HepG2 (cell line): ENCODE measurements around the gene CCDC74A. TPM values are rescaled to one million over a fixed set of nuclear protein-coding genes. Genes with fewer than 3 reads are reported as not detected.

Experiments
- ATAC-seq: fragments of 200-7000 bp; cut with Tn5 transposase; 3 replicates; pipeline ENCODE4 v1.9.1; 2020; ENCODE audit warnings: mild to moderate bottlenecking, moderate library complexity
- BruUV-seq: library from RNA; stranded (reverse); fragments of 400-500 nt; replicated peaks from 2 replicates; lab custom pipeline; 2021; lab: Mats Ljungman, UMichigan
- CTCF ChIA-PET: fragments of 300-600 bp; formaldehyde crosslinking; extraction: SDS; loops from one replicate; lab custom pipeline; 2021; ENCODE audit warnings: low total read pairs, inconsistent platforms, low intra/inter-chr PET ratio; lab: Yijun Ruan, JAX
- POLR2A ChIA-PET: fragments of 350-600 bp; sonication (Branson Sonifier 250); formaldehyde crosslinking; loops from one replicate; lab custom pipeline; 2020; ENCODE audit warnings: antibody characterized with exemption, inconsistent platforms; lab: Yijun Ruan, JAX
- DNase-seq: peaks from one replicate; pipeline ENCODE4 v3.0.0-alpha.2; 2015; ENCODE audit warnings: low spot score
- FAIRE-seq: peaks from 3 replicates; lab custom pipeline; 2011; peaks lifted over from hg19 to GRCh38; lab: Jason Lieb, UNC
- H2AFZ ChIP-seq: one replicate; pipeline ENCODE4 v1.6.1; 2011; ENCODE audit warnings: low read length, inconsistent platforms
- H3K27ac ChIP-seq: fragments of 300-600 bp; 3 replicates; pipeline ENCODE4 v1.8.0; 2011; ENCODE audit warnings: mixed run types, mild to moderate bottlenecking, mixed read lengths, low read length, inconsistent platforms; ENCODE audit not compliant: insufficient read depth; ENCODE audit errors: extremely low read length
- H3K27me3 ChIP-seq, 2 experiments: fragments of 200-600 bp in 1 of 2; 2 replicates in 1 of 2; 3 replicates in 1 of 2; pipeline versions ENCODE4 v1.6.0 to v1.8.0; 2011; ENCODE audit warnings: low read length in 2 of 2, mild to moderate bottlenecking in 2 of 2, moderate library complexity in 2 of 2, inconsistent platforms in 1 of 2; ENCODE audit not compliant: insufficient read depth in 2 of 2, control insufficient read depth in 1 of 2
- H3K36me3 ChIP-seq, 2 experiments: fragments of 200-600 bp in 1 of 2; replicated peaks in 1 of 2; 2 replicates in 1 of 2; 3 replicates in 1 of 2; pipeline versions ENCODE4 v1.5.1 to v1.8.0; 2011; ENCODE audit warnings: low read length in 2 of 2, inconsistent platforms in 1 of 2; ENCODE audit not compliant: insufficient read depth in 2 of 2, control insufficient read depth in 1 of 2
- H3K4me1 ChIP-seq: 2 replicates; pipeline ENCODE4 v1.5.1; 2012; ENCODE audit warnings: low read length, inconsistent platforms; ENCODE audit not compliant: insufficient read depth
- H3K4me2 ChIP-seq: 2 replicates; pipeline ENCODE4 v1.6.0; 2011; ENCODE audit warnings: low read depth, low read length, inconsistent platforms
- H3K4me3 ChIP-seq, 3 experiments: fragments of 200-600 bp in 1 of 3; sonication (generic), shearing (Covaris generic) in 1 of 3; replicated peaks in 1 of 3; 2 replicates each; pipeline ENCODE4 v1.5.1; 2011 to 2016; ENCODE audit warnings: low read length in 3 of 3, inconsistent platforms in 2 of 3, low read depth in 2 of 3, mild to moderate bottlenecking in 2 of 3, control low read depth in 1 of 3, mixed read lengths in 1 of 3; ENCODE audit not compliant: insufficient read depth in 1 of 3
- H3K79me2 ChIP-seq: one replicate; pipeline ENCODE4 v1.6.1; 2011; ENCODE audit warnings: low read length, inconsistent platforms; ENCODE audit not compliant: insufficient read depth
- H3K9ac ChIP-seq: 2 replicates; pipeline ENCODE4 v1.6.0; 2011; ENCODE audit warnings: mild to moderate bottlenecking, low read depth, low read length, inconsistent platforms; ENCODE audit not compliant: insufficient read depth
- H3K9me3 ChIP-seq: 2 replicates; pipeline ENCODE4 v1.5.1; 2012; ENCODE audit warnings: mild to moderate bottlenecking, low read length
- H4K20me1 ChIP-seq: 2 replicates; pipeline ENCODE4 v1.6.0; 2011; ENCODE audit warnings: inconsistent platforms, mild to moderate bottlenecking, low read length, moderate library complexity; ENCODE audit not compliant: insufficient read depth
- ATF4 ChIP-seq, 2 experiments: fragments of 450-650 bp in 1 of 2; sonication (generic) in 1 of 2; formaldehyde crosslinking; IDR thresholded peaks; 2 replicates each; pipeline versions ENCODE4 v1.5.0 to v1.8.0; 2020 to 2022; ENCODE audit warnings: mild to moderate bottlenecking in 1 of 2, missing genetic modification reagents in 1 of 2
- HIC2 ChIP-seq: sonication (generic); formaldehyde crosslinking; IDR thresholded peaks from 2 replicates; pipeline ENCODE4 v1.9.0; 2022; ENCODE audit warnings: low read depth, missing genetic modification reagents
- HOXA7 ChIP-seq: sonication (generic); formaldehyde crosslinking; IDR thresholded peaks from 2 replicates; pipeline ENCODE4 v1.8.1; 2022; ENCODE audit warnings: mild to moderate bottlenecking, missing genetic modification reagents, moderate library complexity
- IRF9 ChIP-seq: sonication (generic); formaldehyde crosslinking; IDR thresholded peaks from 2 replicates; pipeline ENCODE4 v1.8.0; 2022; ENCODE audit warnings: missing genetic modification reagents, mild to moderate bottlenecking, borderline replicate concordance
- MTA1 ChIP-seq: sonication (generic); formaldehyde crosslinking; IDR thresholded peaks from 2 replicates; pipeline ENCODE4 v1.4.0; 2020; ENCODE audit warnings: missing genetic modification reagents, mild to moderate bottlenecking, borderline replicate concordance
- NCOA2 ChIP-seq: sonication (generic); formaldehyde crosslinking; IDR thresholded peaks from 2 replicates; pipeline ENCODE4 v1.8.0; 2022; ENCODE audit warnings: inconsistent platforms
- PHB2 ChIP-seq: fragments of 450-650 bp; IDR thresholded peaks from 2 replicates; pipeline ENCODE4 v1.6.1; 2018; ENCODE audit not compliant: partially characterized antibody
- PRDM15 ChIP-seq: sonication (generic); formaldehyde crosslinking; IDR thresholded peaks from 2 replicates; pipeline ENCODE4 v1.4.0; 2020; ENCODE audit warnings: missing genetic modification reagents
- RFX1 ChIP-seq: fragments of 450-650 bp; IDR thresholded peaks from 2 replicates; pipeline ENCODE4 v1.6.1; 2017
- RXRB ChIP-seq: IDR thresholded peaks from 2 replicates; pipeline ENCODE4 v1.6.1; 2016; ENCODE audit warnings: borderline replicate concordance, missing genetic modification reagents, missing compliant biosample characterization
- TARDBP ChIP-seq: sonication (generic); formaldehyde crosslinking; IDR thresholded peaks from 2 replicates; pipeline ENCODE4 v1.8.0; 2022; ENCODE audit warnings: mild to moderate bottlenecking, missing genetic modification reagents
- ZBTB4 ChIP-seq: sonication (generic); formaldehyde crosslinking; IDR thresholded peaks from 2 replicates; pipeline ENCODE4 v1.4.0; 2020; ENCODE audit warnings: missing genetic modification reagents, mild to moderate bottlenecking, borderline replicate concordance
- ZNF556 ChIP-seq: sonication (generic); formaldehyde crosslinking; IDR thresholded peaks from 2 replicates; pipeline ENCODE4 v1.4.0; 2020; ENCODE audit warnings: mild to moderate bottlenecking, missing genetic modification reagents, borderline replicate concordance
- WGBS: methylation state at CpG from one replicate; pipeline ENCODE4 v1.1.6; 2017; ENCODE audit warnings: low lambda C conversion rate; 5-methylcytosine and 5-hydroxymethylcytosine counted together
- in situ Hi-C: cut with HindIII; loops from 2 replicates; pipeline ENCODE4 v1.10.0; 2017; ENCODE audit warnings: low pct_unique_long_range_greater_than_20kb; ENCODE audit not compliant: extremely low pct_ligation_motif_present
- intact Hi-C: fragments of 100-400 bp; cut with micrococcal nuclease; formaldehyde crosslinking; loops from one replicate; pipeline ENCODE4 v1.10.0; 2022; ENCODE audit not compliant: unreplicated experiment
- polyA plus RNA-seq, 8 experiments: library from polyadenylated mRNA; depleted of rRNA in 3 of 8; stranded (reverse) in 7 of 8; unstranded in 1 of 8; fragments of >200 nt; fragmentation: Illumina TruSeq in 4 of 8; extraction: Trizol in 4 of 8; gene quantifications; 2 replicates each; pipeline versions ENCODE4 v1.2.1 to v1.2.3, GENCODE V29; 2011 to 2016; ENCODE audit warnings: low read depth in 4 of 8, missing spikeins in 1 of 8, mixed read lengths in 1 of 8; ENCODE audit not compliant: insufficient read depth in 1 of 8
- total RNA-seq, 5 experiments: library from RNA; depleted of rRNA; stranded (reverse); fragments of >200 nt; fragmentation: Illumina TruSeq; extraction: Trizol; gene quantifications; 2 replicates each; pipeline ENCODE4 v1.2.3, GENCODE V29; 2016; ENCODE audit warnings: low read depth in 1 of 5

Gene CCDC74A
- total and polyA plus RNA-seq, 2 of the 13 experiments (the other 11 are each of a cell fraction or from before 2014, with no cell fraction given), result 0.15 to 0.17 TPM

GRCh38 chr2:131509615-131510014 lies 18.1 kb upstream of the CCDC74A start:
- Histone ChIP-seq H3K9ac (no peak overlapping the region), H3K79me2 (no peaks in the 10 kb centered on the region), H2AFZ (no peak overlapping the region), H3K4me2 (no peak overlapping the region), H3K4me1 (no peaks in the 10 kb centered on the region), H3K4me3 (no peak overlapping the region), H3K36me3 (peaks cover 21 to 48% of the 10 kb centered on the region in 2 experiments; a peak in 4 of 5 replicates), H4K20me1 (no peaks in the 10 kb centered on the region), H3K27me3 (no peaks in the 10 kb centered on the region), H3K9me3 (no peaks in the 10 kb centered on the region), H3K27ac (no peak overlapping the region)
- no TSS peak for BruUV-seq
- in situ Hi-C loops, result no loop called here
- intact Hi-C loops, result no loop called here
- TF ChIP-seq MTA1 (no peak), RFX1 (no peak), HIC2 (no peak), PRDM15 (CRISPR knock-in tag) (no peak), ZBTB4 (no peak), NCOA2 (CRISPR knock-in tag) (no peak), ATF4 (CRISPR knock-in tag; IDR thresholded peaks at IDR 0.05) (no peak), HOXA7 (no peak), IRF9 (CRISPR knock-in tag) (no peak), TARDBP (CRISPR knock-in tag) (no peak), ZNF556 (CRISPR knock-in tag) (no peak), PHB2 (no peak), RXRB (CRISPR knock-in tag) (no peak)
- ATAC-seq (no peak), DNase-seq (no peak), FAIRE-seq (no peak)
- ChIA-PET CTCF (no interaction called here), POLR2A (no interaction called here)
- WGBS, result 89% methylated on average over 8 of the region's 9 CpGs
